NCI-H2107 treated with DMSO at 0.1 percent for 48 hours (cell line): ENCODE data around the gene IFNA8.
"Not testable (repeated sequence)": the region's sequence is repeated elsewhere in the genome, so short reads cannot be mapped to it uniquely, and the experiment has no call there.

ENCODE experiments used
- DNase-seq: peaks from one replicate; lab custom pipeline; 2025; ENCODE audit not compliant: unreplicated experiment; lab: John Stamatoyannopoulos, UW

The IFNA8 gene

GRCh38 chr9:21428235-21428634, 19.3 kb downstream of the IFNA8 start:
- no peak for DNase-seq

DNA sequence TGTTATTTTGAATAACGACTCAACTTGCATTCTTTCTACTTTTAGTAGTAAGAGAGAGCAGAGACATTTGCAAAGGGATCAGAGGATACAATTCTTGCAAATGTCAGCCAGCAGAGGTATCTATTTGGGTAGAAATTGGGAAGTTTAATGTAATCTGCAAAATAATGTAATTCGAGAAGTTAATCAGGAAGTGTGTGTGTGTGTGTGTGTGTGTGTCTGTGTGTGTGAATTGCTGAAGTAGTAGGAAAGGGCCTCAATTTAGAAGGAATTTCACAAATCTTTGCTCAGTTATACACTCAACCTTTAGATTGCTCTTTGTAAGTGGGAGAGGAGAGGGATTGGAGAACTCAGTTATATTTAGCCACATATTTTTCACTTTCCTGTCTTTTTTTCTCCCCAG, 20.3 kb downstream of the IFNA8 start:
- no peak for DNase-seq

GRCh38 chr9:21432672-21433425, 23.9 kb downstream of the IFNA8 start:
- no peak for DNase-seq

- DNase-seq, result peak; percentile 19
These were observed 25.5 kb downstream of the IFNA8 start for GRCh38 chr9:21434202-21435014.

GRCh38 chr9:21435015-21435383, 26.1 kb downstream of the IFNA8 start:
- DNase-seq, result not testable (repeated sequence)

GRCh38 chr9:21440139-21440538, 31.2 kb downstream of the IFNA8 start, which contains the start of gene IFNA1:
IFNA1 (plus strand) TSS chr9:21440439; CDS start chr9:21440508, 69 bp downstream.
- no peak for DNase-seq

GRCh38 chr9:21443849-21444625, 35.1 kb downstream of the IFNA8 start:
- DNase-seq, result no peak

GRCh38 chr9:21449312-21449711, 40.4 kb downstream of the IFNA8 start:
- DNase-seq, result not testable (repeated sequence)

- no peak for DNase-seq
These were observed 41.9 kb downstream of the IFNA8 start for GRCh38 chr9:21450733-21451394.

- no peak for DNase-seq
These were observed 43.8 kb downstream of the IFNA8 start for GRCh38 chr9:21452681-21453080.

DNA sequence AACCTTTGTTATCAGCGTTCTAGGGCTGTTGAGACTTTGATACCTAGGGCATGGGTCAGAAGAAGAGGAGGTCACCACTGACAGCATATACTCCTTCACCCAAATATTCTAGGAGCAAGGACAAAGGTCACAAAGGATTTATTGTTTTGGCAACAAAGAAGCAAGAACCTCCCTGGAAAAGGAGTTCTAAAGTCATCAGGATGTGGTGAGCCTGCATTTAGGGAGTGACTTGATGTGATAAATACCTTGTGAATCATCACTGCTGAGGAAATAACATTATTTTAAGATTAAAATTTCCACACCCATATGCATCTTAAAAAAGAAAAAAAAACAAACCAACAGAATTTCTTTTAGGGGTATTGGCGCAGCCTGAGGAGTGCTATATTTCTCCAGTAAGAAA, 45.2 kb downstream of the IFNA8 start:
- no peak for DNase-seq

DNA sequence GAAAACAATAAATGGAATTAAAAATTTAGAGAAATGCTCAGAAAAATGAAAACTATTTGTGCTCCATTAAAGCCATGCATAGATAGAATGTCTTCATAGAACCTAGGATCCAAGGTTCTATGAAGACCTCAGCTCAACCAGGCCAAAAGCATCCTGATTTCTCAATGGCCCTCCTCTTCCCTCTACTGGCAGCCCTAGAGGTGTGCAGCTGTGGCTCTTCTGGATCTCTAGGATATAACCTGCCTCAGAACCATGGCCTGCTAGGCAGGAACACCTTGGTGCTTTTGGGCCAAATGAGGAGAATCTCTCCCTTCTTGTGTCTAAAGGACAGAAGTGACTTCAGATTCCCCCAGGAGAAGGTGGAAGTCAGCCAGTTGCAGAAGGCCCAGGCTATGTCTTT, 46.4 kb downstream of the IFNA8 start:
- no peak for DNase-seq
